RWPE2 (cell line): Measurements from ENCODE around the gene SIRT4.

ENCODE experiments used
- ATAC-seq: fragments of 200-7000 bp; cut with Tn5 transposase; 3 replicates; pipeline ENCODE4 v1.9.1; 2021; ENCODE audit warnings: low read depth
- DNase-seq: peaks from one replicate; pipeline ENCODE4 v3.0.0-alpha.2; 2020; ENCODE audit warnings: low spot score
- H3K27ac ChIP-seq: fragments of 450-650 bp; 2 replicates; pipeline ENCODE4 v1.5.1; 2017; ENCODE audit warnings: mild to moderate bottlenecking; ENCODE audit not compliant: poor library complexity, severe bottlenecking
- H3K27me3 ChIP-seq: fragments of 250-450 bp; sonication (Bioruptor Pico); 2 replicates; pipeline ENCODE4 v1.5.1; 2021; ENCODE audit warnings: mild to moderate bottlenecking, moderate library complexity; ENCODE audit not compliant: insufficient read depth, poor library complexity, severe bottlenecking
- H3K36me3 ChIP-seq: fragments of 250-450 bp; sonication (Bioruptor Pico); 2 replicates; pipeline ENCODE4 v1.5.1; 2020; ENCODE audit warnings: low read depth, mild to moderate bottlenecking, moderate library complexity
- H3K4me1 ChIP-seq: fragments of 250-450 bp; sonication (Bioruptor Pico); 2 replicates; pipeline ENCODE4 v1.5.1; 2021; ENCODE audit warnings: mild to moderate bottlenecking, moderate library complexity; ENCODE audit not compliant: insufficient read depth, poor library complexity, severe bottlenecking
- H3K4me3 ChIP-seq: fragments of 250-450 bp; sonication (Bioruptor Pico); 2 replicates; pipeline ENCODE4 v1.5.1; 2021; ENCODE audit warnings: mild to moderate bottlenecking, moderate library complexity; ENCODE audit not compliant: severe bottlenecking
- H3K9me3 ChIP-seq: fragments of 250-450 bp; sonication (Bioruptor Pico); 2 replicates; pipeline ENCODE4 v1.5.1; 2021; ENCODE audit warnings: mild to moderate bottlenecking, moderate library complexity; ENCODE audit not compliant: severe bottlenecking
- CTCF ChIP-seq: fragments of 450-650 bp; IDR thresholded peaks from one replicate; pipeline ENCODE4 v1.5.1; 2017; ENCODE audit warnings: mild to moderate bottlenecking, moderate library complexity; ENCODE audit not compliant: poor library complexity, severe bottlenecking

The SIRT4 gene

GRCh38 chr12:120343039-120343537 lies 41.0 kb downstream of the SIRT4 start:
- no peaks in the 10 kb centered on the region for H3K27me3 ChIP-seq
- no peaks in the 10 kb centered on the region for H3K36me3 ChIP-seq
- ATAC-seq (no peak), DNase-seq (no peak)
- no peak for TF ChIP-seq CTCF
- H3K9me3 ChIP-seq, result no peaks in the 10 kb centered on the region
- H3K27ac ChIP-seq, result no peak overlapping the region
- no peaks in the 10 kb centered on the region for H3K4me1 ChIP-seq
- no peak overlapping the region for H3K4me3 ChIP-seq

GRCh38 chr12:120343692-120344091 lies 41.6 kb downstream of the SIRT4 start:
- Histone ChIP-seq H3K27me3 (no peaks in the 10 kb centered on the region), H3K4me1 (no peaks in the 10 kb centered on the region), H3K4me3 (no peak overlapping the region), H3K9me3 (no peaks in the 10 kb centered on the region), H3K36me3 (no peaks in the 10 kb centered on the region), H3K27ac (no peak overlapping the region)
- DNase-seq (no peak), ATAC-seq (no peak)
- no peak for TF ChIP-seq CTCF

- Histone ChIP-seq H3K9me3 (no peaks in the 10 kb centered on the region), H3K27me3 (no peaks in the 10 kb centered on the region), H3K4me3 (no peak overlapping the region), H3K4me1 (no peaks in the 10 kb centered on the region), H3K27ac (no peak overlapping the region), H3K36me3 (no peaks in the 10 kb centered on the region)
- DNase-seq (no peak), ATAC-seq (no peak)
- no peak for TF ChIP-seq CTCF
Observed at GRCh38 chr12:120346031-120346430, 43.9 kb downstream of the SIRT4 start.

GRCh38 chr12:120346681-120347080 lies 44.6 kb downstream of the SIRT4 start:
- ATAC-seq (no peak), DNase-seq (no peak)
- Histone ChIP-seq H3K36me3 (no peaks in the 10 kb centered on the region), H3K4me3 (no peak overlapping the region), H3K27me3 (no peaks in the 10 kb centered on the region), H3K27ac (no peak overlapping the region), H3K4me1 (no peaks in the 10 kb centered on the region), H3K9me3 (no peaks in the 10 kb centered on the region)
- no peak for TF ChIP-seq CTCF

GRCh38 chr12:120347766-120348165 lies 45.6 kb downstream of the SIRT4 start:
- no peak for TF ChIP-seq CTCF
- Histone ChIP-seq H3K4me1 (no peaks in the 10 kb centered on the region), H3K36me3 (no peaks in the 10 kb centered on the region), H3K27me3 (no peaks in the 10 kb centered on the region), H3K9me3 (no peaks in the 10 kb centered on the region), H3K4me3 (no peak overlapping the region), H3K27ac (no peak overlapping the region)
- no peak for DNase-seq
- no peak for ATAC-seq
